Measurements from ENCODE around the gene VANGL2. TPM values are rescaled to one million over a fixed set of nuclear protein-coding genes. Genes with fewer than 3 reads are reported as not detected.

Gene VANGL2
- total and polyA plus RNA-seq, 2 of the 8 experiments (the other 6 are each of a cell fraction or from before 2014, with no cell fraction given), result 62.5 to 118 TPM

DNA sequence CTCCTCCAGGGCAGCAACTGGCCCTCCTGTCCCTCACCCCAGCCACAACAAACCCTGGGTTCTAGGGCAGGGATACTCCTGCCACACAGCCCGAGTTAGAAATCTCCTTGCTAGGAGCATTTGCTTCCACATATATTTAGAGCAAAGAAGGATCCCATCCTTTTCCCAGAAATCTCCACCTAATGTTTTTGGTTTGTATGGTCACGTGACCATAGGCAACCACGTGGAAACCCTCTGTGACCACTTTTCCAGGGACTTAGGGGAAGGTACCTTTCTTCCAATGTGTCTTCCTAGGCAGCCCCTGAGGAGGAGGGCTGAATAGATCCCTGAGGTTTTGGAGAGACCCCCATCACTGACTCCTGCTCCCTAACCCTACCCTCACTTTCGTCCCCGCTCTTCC, 25.5 kb downstream of the VANGL2 start (continued):
- TF ChIP-seq, protein P1, sequence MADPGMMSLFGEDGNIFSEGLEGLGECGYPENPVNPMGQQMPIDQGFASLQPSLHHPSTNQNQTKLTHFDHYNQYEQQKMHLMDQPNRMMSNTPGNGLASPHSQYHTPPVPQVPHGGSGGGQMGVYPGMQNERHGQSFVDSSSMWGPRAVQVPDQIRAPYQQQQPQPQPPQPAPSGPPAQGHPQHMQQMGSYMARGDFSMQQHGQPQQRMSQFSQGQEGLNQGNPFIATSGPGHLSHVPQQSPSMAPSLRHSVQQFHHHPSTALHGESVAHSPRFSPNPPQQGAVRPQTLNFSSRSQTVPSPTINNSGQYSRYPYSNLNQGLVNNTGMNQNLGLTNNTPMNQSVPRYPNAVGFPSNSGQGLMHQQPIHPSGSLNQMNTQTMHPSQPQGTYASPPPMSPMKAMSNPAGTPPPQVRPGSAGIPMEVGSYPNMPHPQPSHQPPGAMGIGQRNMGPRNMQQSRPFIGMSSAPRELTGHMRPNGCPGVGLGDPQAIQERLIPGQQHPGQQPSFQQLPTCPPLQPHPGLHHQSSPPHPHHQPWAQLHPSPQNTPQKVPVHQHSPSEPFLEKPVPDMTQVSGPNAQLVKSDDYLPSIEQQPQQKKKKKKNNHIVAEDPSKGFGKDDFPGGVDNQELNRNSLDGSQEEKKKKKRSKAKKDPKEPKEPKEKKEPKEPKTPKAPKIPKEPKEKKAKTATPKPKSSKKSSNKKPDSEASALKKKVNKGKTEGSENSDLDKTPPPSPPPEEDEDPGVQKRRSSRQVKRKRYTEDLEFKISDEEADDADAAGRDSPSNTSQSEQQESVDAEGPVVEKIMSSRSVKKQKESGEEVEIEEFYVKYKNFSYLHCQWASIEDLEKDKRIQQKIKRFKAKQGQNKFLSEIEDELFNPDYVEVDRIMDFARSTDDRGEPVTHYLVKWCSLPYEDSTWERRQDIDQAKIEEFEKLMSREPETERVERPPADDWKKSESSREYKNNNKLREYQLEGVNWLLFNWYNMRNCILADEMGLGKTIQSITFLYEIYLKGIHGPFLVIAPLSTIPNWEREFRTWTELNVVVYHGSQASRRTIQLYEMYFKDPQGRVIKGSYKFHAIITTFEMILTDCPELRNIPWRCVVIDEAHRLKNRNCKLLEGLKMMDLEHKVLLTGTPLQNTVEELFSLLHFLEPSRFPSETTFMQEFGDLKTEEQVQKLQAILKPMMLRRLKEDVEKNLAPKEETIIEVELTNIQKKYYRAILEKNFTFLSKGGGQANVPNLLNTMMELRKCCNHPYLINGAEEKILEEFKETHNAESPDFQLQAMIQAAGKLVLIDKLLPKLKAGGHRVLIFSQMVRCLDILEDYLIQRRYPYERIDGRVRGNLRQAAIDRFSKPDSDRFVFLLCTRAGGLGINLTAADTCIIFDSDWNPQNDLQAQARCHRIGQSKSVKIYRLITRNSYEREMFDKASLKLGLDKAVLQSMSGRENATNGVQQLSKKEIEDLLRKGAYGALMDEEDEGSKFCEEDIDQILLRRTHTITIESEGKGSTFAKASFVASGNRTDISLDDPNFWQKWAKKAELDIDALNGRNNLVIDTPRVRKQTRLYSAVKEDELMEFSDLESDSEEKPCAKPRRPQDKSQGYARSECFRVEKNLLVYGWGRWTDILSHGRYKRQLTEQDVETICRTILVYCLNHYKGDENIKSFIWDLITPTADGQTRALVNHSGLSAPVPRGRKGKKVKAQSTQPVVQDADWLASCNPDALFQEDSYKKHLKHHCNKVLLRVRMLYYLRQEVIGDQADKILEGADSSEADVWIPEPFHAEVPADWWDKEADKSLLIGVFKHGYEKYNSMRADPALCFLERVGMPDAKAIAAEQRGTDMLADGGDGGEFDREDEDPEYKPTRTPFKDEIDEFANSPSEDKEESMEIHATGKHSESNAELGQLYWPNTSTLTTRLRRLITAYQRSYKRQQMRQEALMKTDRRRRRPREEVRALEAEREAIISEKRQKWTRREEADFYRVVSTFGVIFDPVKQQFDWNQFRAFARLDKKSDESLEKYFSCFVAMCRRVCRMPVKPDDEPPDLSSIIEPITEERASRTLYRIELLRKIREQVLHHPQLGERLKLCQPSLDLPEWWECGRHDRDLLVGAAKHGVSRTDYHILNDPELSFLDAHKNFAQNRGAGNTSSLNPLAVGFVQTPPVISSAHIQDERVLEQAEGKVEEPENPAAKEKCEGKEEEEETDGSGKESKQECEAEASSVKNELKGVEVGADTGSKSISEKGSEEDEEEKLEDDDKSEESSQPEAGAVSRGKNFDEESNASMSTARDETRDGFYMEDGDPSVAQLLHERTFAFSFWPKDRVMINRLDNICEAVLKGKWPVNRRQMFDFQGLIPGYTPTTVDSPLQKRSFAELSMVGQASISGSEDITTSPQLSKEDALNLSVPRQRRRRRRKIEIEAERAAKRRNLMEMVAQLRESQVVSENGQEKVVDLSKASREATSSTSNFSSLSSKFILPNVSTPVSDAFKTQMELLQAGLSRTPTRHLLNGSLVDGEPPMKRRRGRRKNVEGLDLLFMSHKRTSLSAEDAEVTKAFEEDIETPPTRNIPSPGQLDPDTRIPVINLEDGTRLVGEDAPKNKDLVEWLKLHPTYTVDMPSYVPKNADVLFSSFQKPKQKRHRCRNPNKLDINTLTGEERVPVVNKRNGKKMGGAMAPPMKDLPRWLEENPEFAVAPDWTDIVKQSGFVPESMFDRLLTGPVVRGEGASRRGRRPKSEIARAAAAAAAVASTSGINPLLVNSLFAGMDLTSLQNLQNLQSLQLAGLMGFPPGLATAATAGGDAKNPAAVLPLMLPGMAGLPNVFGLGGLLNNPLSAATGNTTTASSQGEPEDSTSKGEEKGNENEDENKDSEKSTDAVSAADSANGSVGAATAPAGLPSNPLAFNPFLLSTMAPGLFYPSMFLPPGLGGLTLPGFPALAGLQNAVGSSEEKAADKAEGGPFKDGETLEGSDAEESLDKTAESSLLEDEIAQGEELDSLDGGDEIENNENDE (IDR thresholded peaks at IDR 0.05; ENCODE audit: insufficient replicate concordance, low read length), result no peak
- TF ChIP-seq CBX8 (IDR thresholded peaks at IDR 0.05; ENCODE audit: borderline replicate concordance, low read depth, low read length) (no peak), NRF1 (IDR thresholded peaks at IDR 0.05; ENCODE audit: low read depth, low read length) (no peak), RNF2 (IDR thresholded peaks at IDR 0.05; ENCODE audit: borderline replicate concordance, low read depth, low read length, missing control alignments, poor library complexity, severe bottlenecking) (no peak), KDM4A (IDR thresholded peaks at IDR 0.05; ENCODE audit: low read depth, low read length, severe bottlenecking) (no peak), TCF12 (IDR thresholded peaks at IDR 0.05; ENCODE audit: low read depth, low read length) (no peak), BRCA1 (IDR thresholded peaks at IDR 0.05; ENCODE audit: low read depth, low read length) (no peak), RBBP5 (IDR thresholded peaks at IDR 0.05; ENCODE audit: borderline replicate concordance, low read depth, low read length) (no peak), ZNF274 (IDR thresholded peaks at IDR 0.05; ENCODE audit: borderline replicate concordance, extremely low read depth, low read length) (no peak), JUN (IDR thresholded peaks at IDR 0.05; ENCODE audit: low read depth, low read length) (no peak)
